Right lobe of liver (tissue), 6 donors: ENCODE measurements around the gene CD300LD. TPM values are rescaled to one million over a fixed set of nuclear protein-coding genes. Genes with fewer than 3 reads are reported as not detected.
"Not testable (repeated sequence)": the region's sequence is repeated elsewhere in the genome, so short reads cannot be mapped to it uniquely, and the experiment has no call there.

Experiments used
- ATAC-seq, 4 donors: fragments of 200-7000 bp; cut with Tn5 transposase; one replicate each; pipeline ENCODE4 v1.9.1; 2020; ENCODE audit warnings: mild to moderate bottlenecking in 4 of 4, moderate library complexity in 4 of 4
- DNase-seq, 3 donors: peaks; one replicate each; pipeline ENCODE4 v3.0.0-alpha.2; 2020
- H3K27ac ChIP-seq, 3 donors: fragments of 200-600 bp; one replicate each; pipeline ENCODE4 v1.8.0; 2022
- H3K27me3 ChIP-seq, 2 donors: fragments of 200-600 bp; one replicate each; pipeline ENCODE4 v1.8.0; 2022
- H3K36me3 ChIP-seq, 4 donors: fragments of 200-600 bp; sonication (generic) in 1 of 4; one replicate each; pipeline versions ENCODE4 v1.5.1 to v1.8.0; 2017 to 2022; ENCODE audit warnings: control low read depth in 1 of 4
- H3K4me1 ChIP-seq, 4 donors: fragments of 200-600 bp; sonication (generic) in 1 of 4; one replicate each; pipeline versions ENCODE4 v1.5.1 to v1.8.0; 2017 to 2022; ENCODE audit warnings: control low read depth in 1 of 4
- H3K4me3 ChIP-seq, 3 donors: fragments of 200-600 bp; one replicate each; pipeline ENCODE4 v1.8.0; 2022
- H3K9me3 ChIP-seq, 4 donors: fragments of 200-600 bp; sonication (generic) in 1 of 4; one replicate each; pipeline versions ENCODE4 v1.5.1 to v1.8.0; 2017 to 2022; ENCODE audit warnings: control low read depth in 1 of 4
- POLR2A ChIP-seq: fragments of 450-650 bp; IDR thresholded peaks from one replicate; pipeline ENCODE4 v1.6.1; 2017; ENCODE audit warnings: antibody characterized with exemption, mild to moderate bottlenecking
- WGBS: methylation state at CpG from one replicate; pipeline ENCODE4 v1.1.6; 2018; ENCODE audit warnings: low coverage, low lambda C conversion rate; ENCODE audit not compliant: insufficient coverage; ENCODE audit errors: missing lambda C conversion rate; 5-methylcytosine and 5-hydroxymethylcytosine counted together
- intact Hi-C, 2 donors: fragments of 100-400 bp; cut with DNase I; formaldehyde crosslinking; loops; one replicate each; pipeline versions ENCODE4 v1.11.2 to v1.14.1; 2022
- total RNA-seq, 6 experiments: library from RNA; depleted of rRNA in 2 of 6; stranded (reverse); fragments of >200 nt in 2 of 6; fragmentation: NEBNext Ultra II Directional in 3 of 6; extraction: Animal tissue kit (Norgen Biotek cat#: 25700) in 3 of 6; gene quantifications; one replicate each; pipeline versions ENCODE4 v1.1.0 to v1.2.4, GENCODE V29; 2016 to 2023
- TF ChIP-seq, protein P1 (sequence below), 4 donors: fragments of 200-600 bp in 3 of 4; fragments of 450-650 bp in 1 of 4; IDR thresholded peaks; one replicate each; pipeline versions ENCODE4 v1.5.1 to v1.8.0; 2016 to 2022; ENCODE audit warnings: antibody characterized with exemption in 4 of 4, mild to moderate bottlenecking in 2 of 4
- donor health status: DM: no; HTN: yes; CAD: no.
- donor health status: DM: no; HTN: no; CAD: no.
- donor health status: DM: no; HTN: no; CAD: no.
- donor health status: DM: no; HTN: yes; CAD: no.
- donor health status: DM: no; HTN: yes; CAD: no.

Gene CD300LD
- total RNA-seq, 6 experiments from 2014 or later, result not detected

DNA sequence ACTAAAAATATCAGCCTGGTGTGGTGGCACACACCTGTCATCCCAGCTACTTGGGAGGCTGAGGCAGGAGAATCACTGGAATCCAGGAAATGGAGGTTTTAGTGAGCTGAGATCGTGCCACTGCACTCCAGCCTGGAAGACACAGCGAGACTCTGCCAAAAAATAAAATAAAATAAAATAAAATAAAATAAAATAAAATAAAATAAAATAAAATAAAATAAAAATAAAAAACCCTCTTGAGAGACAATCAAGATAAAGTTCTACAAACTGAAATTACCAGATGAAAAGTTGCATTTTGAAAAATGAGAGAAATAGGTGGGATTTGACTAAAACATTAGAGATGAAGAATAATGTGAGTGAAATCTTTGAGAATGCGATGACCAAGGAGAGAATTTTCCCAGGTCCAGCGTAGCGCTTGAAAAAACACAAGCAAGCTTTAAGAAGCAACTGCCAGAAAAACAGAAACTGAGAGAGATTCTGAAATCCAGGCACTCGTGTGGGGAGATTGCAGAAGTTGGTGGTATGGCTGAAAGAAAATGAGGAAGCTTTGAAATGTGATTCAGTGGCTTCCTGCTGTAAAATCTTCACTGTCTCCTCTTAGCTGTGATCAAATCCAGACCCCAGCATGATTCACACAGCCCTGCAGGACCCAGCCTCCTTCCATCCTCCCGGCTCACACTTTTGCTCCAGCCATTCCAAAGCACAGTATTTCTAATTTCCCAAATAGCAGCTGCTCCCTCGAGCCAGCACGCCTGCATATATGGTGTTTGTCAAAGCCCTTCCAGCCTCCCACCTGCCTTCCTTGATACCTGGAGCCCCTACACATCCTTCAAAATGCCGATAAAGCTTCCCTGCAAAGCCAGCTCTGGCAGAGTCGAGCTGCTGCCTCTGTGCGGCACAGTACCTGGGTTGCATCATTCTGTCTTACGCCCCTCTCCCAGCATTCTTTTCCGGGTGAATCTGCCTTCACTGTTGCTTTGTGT, 39.7 kb upstream of the CD300LD start:
- DNase-seq (no peak), ATAC-seq (peak; percentile 31 to 67 (median 56))
- WGBS, result 20% methylated on average over 12 of the region's 14 CpGs
- Histone ChIP-seq H3K4me1 (no peaks in the 10 kb centered on the region), H3K9me3 (no peaks in the 10 kb centered on the region), H3K27ac (no peak overlapping the region), H3K36me3 (no peaks in the 10 kb centered on the region), H3K4me3 (no peak overlapping the region), H3K27me3 (no peaks in the 10 kb centered on the region)
- intact Hi-C loops, result no loop called here
- TF ChIP-seq, protein P1, sequence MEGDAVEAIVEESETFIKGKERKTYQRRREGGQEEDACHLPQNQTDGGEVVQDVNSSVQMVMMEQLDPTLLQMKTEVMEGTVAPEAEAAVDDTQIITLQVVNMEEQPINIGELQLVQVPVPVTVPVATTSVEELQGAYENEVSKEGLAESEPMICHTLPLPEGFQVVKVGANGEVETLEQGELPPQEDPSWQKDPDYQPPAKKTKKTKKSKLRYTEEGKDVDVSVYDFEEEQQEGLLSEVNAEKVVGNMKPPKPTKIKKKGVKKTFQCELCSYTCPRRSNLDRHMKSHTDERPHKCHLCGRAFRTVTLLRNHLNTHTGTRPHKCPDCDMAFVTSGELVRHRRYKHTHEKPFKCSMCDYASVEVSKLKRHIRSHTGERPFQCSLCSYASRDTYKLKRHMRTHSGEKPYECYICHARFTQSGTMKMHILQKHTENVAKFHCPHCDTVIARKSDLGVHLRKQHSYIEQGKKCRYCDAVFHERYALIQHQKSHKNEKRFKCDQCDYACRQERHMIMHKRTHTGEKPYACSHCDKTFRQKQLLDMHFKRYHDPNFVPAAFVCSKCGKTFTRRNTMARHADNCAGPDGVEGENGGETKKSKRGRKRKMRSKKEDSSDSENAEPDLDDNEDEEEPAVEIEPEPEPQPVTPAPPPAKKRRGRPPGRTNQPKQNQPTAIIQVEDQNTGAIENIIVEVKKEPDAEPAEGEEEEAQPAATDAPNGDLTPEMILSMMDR (IDR thresholded peaks at IDR 0.05), result no peak

DNA sequence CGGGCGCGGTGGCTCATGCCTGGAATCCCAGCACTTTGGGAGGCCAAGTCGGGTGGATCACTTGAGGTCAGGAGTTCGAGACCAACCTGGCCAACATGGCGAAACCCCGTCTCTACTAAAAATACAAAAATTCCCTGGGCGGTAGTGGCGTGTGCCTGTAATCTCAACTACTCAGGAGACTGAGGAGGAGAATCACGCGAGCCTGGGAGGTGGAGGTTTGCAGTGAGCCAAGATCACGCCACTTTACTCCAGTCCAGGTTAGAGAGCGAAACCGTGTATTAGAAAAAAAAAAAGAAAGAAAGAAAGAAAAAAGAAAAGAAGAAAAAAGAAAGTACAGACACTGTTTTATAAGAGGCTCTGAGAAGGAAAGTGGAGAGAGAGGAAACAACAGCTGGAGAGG, 38.2 kb upstream of the CD300LD start:
- DNase-seq, result not testable (repeated sequence)
- WGBS, result 60% methylated on average over 13 of the region's 14 CpGs

DNA sequence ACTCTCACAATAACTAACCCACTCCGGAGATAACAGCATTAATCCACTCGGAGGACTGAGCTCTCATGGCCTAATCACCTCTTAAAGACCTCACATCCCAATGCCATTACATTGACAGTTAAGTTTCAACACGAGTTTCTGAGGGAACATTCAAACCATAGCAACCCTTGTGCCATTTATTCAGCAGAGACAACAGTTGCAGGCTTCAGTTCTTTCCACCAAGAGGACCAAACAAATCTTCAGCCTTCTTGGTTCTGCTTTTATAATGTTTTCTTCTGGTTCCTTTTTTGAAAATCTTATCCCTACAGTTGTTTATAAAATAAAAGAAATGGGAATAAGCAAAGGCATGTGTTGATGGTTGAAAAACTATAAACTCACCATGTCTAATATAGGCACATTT, 33.6 kb upstream of the CD300LD start:
- Histone ChIP-seq H3K9me3 (no peaks in the 10 kb centered on the region), H3K4me1 (no peaks in the 10 kb centered on the region), H3K27me3 (no peaks in the 10 kb centered on the region), H3K36me3 (no peaks in the 10 kb centered on the region), H3K4me3 (no peak overlapping the region), H3K27ac (no peak overlapping the region)
- intact Hi-C loops, result no loop called here
- 23% methylated on average over 2 of the region's 3 CpGs for WGBS
- ATAC-seq (no peak), DNase-seq (no peak)
- TF ChIP-seq POLR2A, result no peak
- TF ChIP-seq, protein P1 (IDR thresholded peaks at IDR 0.05), result no peak

More for the DNA sequence above, 38.2 kb upstream of the CD300LD start:
- H3K27ac ChIP-seq, H3K9me3 ChIP-seq, ATAC-seq, H3K4me3 ChIP-seq, H3K27me3 ChIP-seq, H3K4me1 ChIP-seq, intact Hi-C loops, H3K36me3 ChIP-seq: not testable (repeated sequence)

DNA sequence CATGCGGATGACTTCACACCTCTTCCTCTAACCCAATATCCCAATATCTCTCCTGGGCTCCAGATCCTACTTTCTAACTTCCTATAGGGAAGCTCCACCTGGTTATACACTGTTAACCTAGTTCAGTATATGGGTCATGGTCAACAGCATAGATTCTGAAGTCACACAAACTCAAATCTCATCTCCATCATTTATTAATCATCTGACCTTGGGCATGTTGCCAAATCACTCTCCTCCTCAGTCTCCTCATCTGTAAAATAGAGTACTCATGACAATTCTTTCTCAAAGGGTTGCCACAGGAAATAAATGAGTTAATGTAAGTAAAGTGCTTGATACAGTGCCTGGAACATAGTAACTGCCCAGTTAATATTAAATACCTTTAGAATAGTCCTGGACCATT, 32.0 kb upstream of the CD300LD start:
- intact Hi-C loops, result no loop called here

DNA sequence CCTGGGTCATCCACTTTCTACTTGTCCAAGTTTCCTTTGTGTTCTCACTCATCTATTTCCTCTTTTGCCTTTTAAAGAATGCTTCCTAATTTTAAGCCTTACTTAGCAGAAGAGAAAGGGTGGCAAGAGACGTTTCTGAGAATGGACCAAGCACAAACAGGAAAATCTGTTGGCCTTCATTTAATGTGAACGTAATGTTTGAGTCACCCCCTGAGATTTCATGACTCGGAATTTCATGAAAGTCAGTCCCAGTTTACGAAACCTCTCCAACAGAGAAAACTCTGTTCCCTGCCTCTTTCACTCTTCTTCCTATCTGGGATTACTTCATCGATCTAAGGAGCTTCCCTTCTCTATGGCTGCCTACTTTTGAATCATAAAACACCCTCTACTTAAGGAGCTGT, 31.6 kb upstream of the CD300LD start, which contains the start of gene CD300E:
TSS of gene CD300E (minus strand) at position 46 of the 401 bp plus-strand sequence. CDS start 117 bp downstream, outside the sequence.
- Histone ChIP-seq H3K4me1 (no peaks in the 10 kb centered on the region), H3K27ac (peak within 1 kb of the TSS in 1 of 3 donors; percentile 22), H3K36me3 (no peaks in the 10 kb centered on the region), H3K9me3 (no peaks in the 10 kb centered on the region), H3K27me3 (no peaks in the 10 kb centered on the region), H3K4me3 (no peak within 1 kb of the TSS)
- 32% methylated on average over 5 of the region's 5 CpGs for WGBS
- TF ChIP-seq, protein P1 (IDR thresholded peaks at IDR 0.05), result no peak
- TF ChIP-seq POLR2A, result no peak
- intact Hi-C loops, result no loop called here
- DNase-seq, result no peak
- peak in 2 of 4 donors; percentile 33 to 41 for ATAC-seq

More for the DNA sequence above, 32.0 kb upstream of the CD300LD start:
- no peaks in the 10 kb centered on the region for H3K4me1 ChIP-seq
- H3K27ac ChIP-seq, result no peak overlapping the region
- no peaks in the 10 kb centered on the region for H3K9me3 ChIP-seq
- TF ChIP-seq, protein P1 (IDR thresholded peaks at IDR 0.05), result no peak
- TF ChIP-seq POLR2A, result no peak
- no peak overlapping the region for H3K4me3 ChIP-seq
- 65% methylated on average over 1 of the region's 1 CpG for WGBS
- no peaks in the 10 kb centered on the region for H3K27me3 ChIP-seq
- H3K36me3 ChIP-seq, result no peaks in the 10 kb centered on the region
- no peak for ATAC-seq
- no peak for DNase-seq
